Stomach (tissue), 4 donors: Measurements from ENCODE around the gene SPIN1.

ENCODE experiments used
- POLR2A ChIP-seq, 4 donors: fragments of 450-650 bp; IDR thresholded peaks; one replicate each; pipeline ENCODE4 v1.6.1; 2016; ENCODE audit warnings: antibody characterized with exemption in 4 of 4, control low read depth in 2 of 4, mild to moderate bottlenecking in 1 of 4, moderate library complexity in 1 of 4
- TF ChIP-seq, protein P1 (sequence below), 7 experiments: fragments of 450-650 bp in 4 of 7; fragments of 200-600 bp in 3 of 7; sonication (generic) in 3 of 7; IDR thresholded peaks; one replicate each; pipeline ENCODE4 v1.5.1; 2016 to 2019; ENCODE audit warnings: antibody characterized with exemption in 7 of 7, control low read depth in 2 of 7, mild to moderate bottlenecking in 1 of 7

DNA sequence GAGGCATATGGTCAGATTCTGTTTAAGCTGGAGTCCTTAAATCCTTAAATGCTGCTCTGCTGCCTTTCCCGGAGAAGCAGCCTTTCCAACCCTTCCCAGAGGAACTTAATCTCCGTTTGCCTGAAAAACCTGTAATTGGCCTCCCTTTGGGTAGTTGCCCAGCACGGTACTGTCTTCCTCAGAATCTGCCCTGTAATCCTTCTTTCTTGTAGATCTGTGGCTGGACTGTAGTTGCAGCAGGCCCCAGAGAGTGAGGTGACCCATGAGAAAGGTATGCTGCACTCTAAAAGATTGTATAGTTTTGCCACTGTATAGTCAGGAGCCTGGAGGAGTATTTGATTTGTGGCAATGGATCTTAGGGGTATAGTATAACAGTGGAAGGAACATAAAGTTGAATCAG is 11.7 kb downstream of the SPIN1 start:
- TF ChIP-seq POLR2A (IDR thresholded peaks at IDR 0.05) = no peak
- TF ChIP-seq, protein P1, sequence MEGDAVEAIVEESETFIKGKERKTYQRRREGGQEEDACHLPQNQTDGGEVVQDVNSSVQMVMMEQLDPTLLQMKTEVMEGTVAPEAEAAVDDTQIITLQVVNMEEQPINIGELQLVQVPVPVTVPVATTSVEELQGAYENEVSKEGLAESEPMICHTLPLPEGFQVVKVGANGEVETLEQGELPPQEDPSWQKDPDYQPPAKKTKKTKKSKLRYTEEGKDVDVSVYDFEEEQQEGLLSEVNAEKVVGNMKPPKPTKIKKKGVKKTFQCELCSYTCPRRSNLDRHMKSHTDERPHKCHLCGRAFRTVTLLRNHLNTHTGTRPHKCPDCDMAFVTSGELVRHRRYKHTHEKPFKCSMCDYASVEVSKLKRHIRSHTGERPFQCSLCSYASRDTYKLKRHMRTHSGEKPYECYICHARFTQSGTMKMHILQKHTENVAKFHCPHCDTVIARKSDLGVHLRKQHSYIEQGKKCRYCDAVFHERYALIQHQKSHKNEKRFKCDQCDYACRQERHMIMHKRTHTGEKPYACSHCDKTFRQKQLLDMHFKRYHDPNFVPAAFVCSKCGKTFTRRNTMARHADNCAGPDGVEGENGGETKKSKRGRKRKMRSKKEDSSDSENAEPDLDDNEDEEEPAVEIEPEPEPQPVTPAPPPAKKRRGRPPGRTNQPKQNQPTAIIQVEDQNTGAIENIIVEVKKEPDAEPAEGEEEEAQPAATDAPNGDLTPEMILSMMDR (IDR thresholded peaks at IDR 0.05) = no peak
